Left colon (tissue), 2 donors: ENCODE results near the gene BICC1. TPM values are rescaled to one million over a fixed set of nuclear protein-coding genes. Genes with fewer than 3 reads are reported as not detected.

Experiments
- ATAC-seq: fragments of 200-7000 bp; cut with Tn5 transposase; one replicate; pipeline ENCODE4 v1.9.1; 2020; ENCODE audit warnings: mild to moderate bottlenecking, moderate library complexity
- DNase-seq, 2 donors: peaks; one replicate each; pipeline ENCODE4 v3.0.0-alpha.2; 2020
- intact Hi-C, 2 donors: fragments of 100-400 bp; cut with DNase I in 1 of 2; cut with micrococcal nuclease in 1 of 2; formaldehyde crosslinking; loops; one replicate each; pipeline versions ENCODE4 v1.11.2 to v1.14.0; 2022; cut with DNase I, micrococcal nuclease
- total RNA-seq, 2 donors: library from RNA; stranded (reverse); fragmentation: NEBNext Ultra II Directional; extraction: Animal tissue kit (Norgen Biotek cat#: 25700); gene quantifications; one replicate each; pipeline ENCODE4 v1.2.1, GENCODE V29; 2021
- donor health status: DM: no; HTN: no; CAD: no.
- donor health status: DM: yes; HTN: yes; CAD: no.

BICC1 gene
- total RNA-seq, 2 donors from 2014 or later: 1.7 to 2.5 TPM

- intact Hi-C loops: no loop called here
- ATAC-seq: peak; percentile 32
Measured at GRCh38 chr10:58513188-58514110, 777 bp downstream of the BICC1 start.

GRCh38 chr10:58514111-58514770 is 1.6 kb downstream of the BICC1 start:
- no peak for DNase-seq
- ATAC-seq: no peak
- intact Hi-C loops: no loop called here

More at GRCh38 chr10:58513188-58514110, 777 bp downstream of the BICC1 start:
- peak; percentile 18 to 47 for DNase-seq

- no peak for ATAC-seq
- intact Hi-C loops: no loop called here
- DNase-seq: no peak
Measured at GRCh38 chr10:58515291-58515941, 2.7 kb downstream of the BICC1 start.

GRCh38 chr10:58516119-58516518 is 3.4 kb downstream of the BICC1 start:
- DNase-seq (no peak), ATAC-seq (no peak)
- intact Hi-C loops: no loop called here

GRCh38 chr10:58516671-58517070 is 4.0 kb downstream of the BICC1 start:
- intact Hi-C loops: no loop called here
- ATAC-seq (no peak), DNase-seq (no peak)

- DNase-seq (no peak), ATAC-seq (no peak)
- intact Hi-C loops: no loop called here
Measured at GRCh38 chr10:58517081-58517480, 4.4 kb downstream of the BICC1 start.

- no peak for DNase-seq
- no peak for ATAC-seq
- intact Hi-C loops: no loop called here
Measured at GRCh38 chr10:58517491-58518355, 5.1 kb downstream of the BICC1 start.

- no peak for ATAC-seq
- intact Hi-C loops: no loop called here
Measured at GRCh38 chr10:58518775-58519174, 6.1 kb downstream of the BICC1 start.

GRCh38 chr10:58529077-58529728 is 16.5 kb downstream of the BICC1 start:
- intact Hi-C loops: no loop called here
- ATAC-seq: no peak

More at GRCh38 chr10:58518775-58519174, 6.1 kb downstream of the BICC1 start:
- no peak for DNase-seq

GRCh38 chr10:58531084-58531695 is 18.5 kb downstream of the BICC1 start:
- intact Hi-C loops: loop anchor here in 1 of 2 donors (10.0 kb wide), 1 partner anchor 654 kb away; no protein-coding TSS in a partner anchor
- ATAC-seq: peak; percentile 77
- peak; percentile 28 to 65 for DNase-seq

More at GRCh38 chr10:58529077-58529728, 16.5 kb downstream of the BICC1 start:
- no peak for DNase-seq

- DNase-seq (no peak), ATAC-seq (no peak)
- intact Hi-C loops: loop anchor here in 1 of 2 donors (10.0 kb wide), 1 partner anchor 649 kb away; no protein-coding TSS in a partner anchor
Measured at GRCh38 chr10:58535311-58535710, 22.6 kb downstream of the BICC1 start.

GRCh38 chr10:58543141-58543540 is 30.5 kb downstream of the BICC1 start:
- DNase-seq: no peak
- intact Hi-C loops: no loop called here
- no peak for ATAC-seq

- no peak for ATAC-seq
- intact Hi-C loops: no loop called here
- DNase-seq: no peak
Measured at GRCh38 chr10:58544135-58544534, 31.5 kb downstream of the BICC1 start.

- ATAC-seq (no peak), DNase-seq (no peak)
- intact Hi-C loops: no loop called here
Measured at GRCh38 chr10:58545427-58545826, 32.8 kb downstream of the BICC1 start.

GRCh38 chr10:58546137-58546536 is 33.5 kb downstream of the BICC1 start:
- DNase-seq: no peak
- no peak for ATAC-seq
- intact Hi-C loops: no loop called here

GRCh38 chr10:58546722-58547445 is 34.2 kb downstream of the BICC1 start:
- intact Hi-C loops: no loop called here
- no peak for ATAC-seq
- DNase-seq: no peak

GRCh38 chr10:58547963-58548362 is 35.3 kb downstream of the BICC1 start:
- DNase-seq (no peak), ATAC-seq (no peak)
- intact Hi-C loops: no loop called here
